ENCODE results near the gene TDRD9.

DNA sequence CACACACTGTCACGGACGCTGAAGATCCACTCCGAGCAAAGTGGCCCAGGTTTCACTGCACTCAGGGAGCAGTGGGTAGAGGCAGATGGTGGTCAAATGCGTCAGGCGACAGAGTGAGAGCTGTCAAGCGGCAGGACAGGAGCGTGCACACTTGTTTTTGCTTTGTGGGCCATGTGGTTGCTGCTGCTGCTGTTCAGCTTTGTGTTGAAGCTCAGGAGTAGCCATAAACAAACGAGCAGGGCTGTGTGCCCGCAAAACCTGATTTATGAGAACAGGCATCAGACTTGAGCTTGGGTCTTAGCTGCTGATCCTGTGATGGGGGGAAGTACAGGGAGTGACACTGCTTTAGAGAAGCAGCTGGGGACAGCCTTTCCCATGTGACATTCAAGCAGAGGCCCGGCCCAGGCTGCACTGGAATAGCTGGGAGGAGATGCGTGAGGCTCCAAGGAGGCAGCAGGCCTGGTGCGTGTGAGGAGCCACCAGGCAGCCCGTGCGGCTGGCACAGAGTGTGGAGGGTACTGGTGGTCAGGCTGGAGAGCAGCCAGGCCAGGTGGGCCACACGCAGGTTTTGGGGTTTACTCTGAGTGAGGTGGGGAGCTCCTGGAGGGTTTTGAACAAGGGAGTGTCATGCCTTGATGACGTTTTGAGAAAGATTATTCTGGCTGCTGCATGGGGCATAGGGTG, 126.1 kb downstream of the TDRD9 start:
- TF ChIP-seq, protein P1, sequence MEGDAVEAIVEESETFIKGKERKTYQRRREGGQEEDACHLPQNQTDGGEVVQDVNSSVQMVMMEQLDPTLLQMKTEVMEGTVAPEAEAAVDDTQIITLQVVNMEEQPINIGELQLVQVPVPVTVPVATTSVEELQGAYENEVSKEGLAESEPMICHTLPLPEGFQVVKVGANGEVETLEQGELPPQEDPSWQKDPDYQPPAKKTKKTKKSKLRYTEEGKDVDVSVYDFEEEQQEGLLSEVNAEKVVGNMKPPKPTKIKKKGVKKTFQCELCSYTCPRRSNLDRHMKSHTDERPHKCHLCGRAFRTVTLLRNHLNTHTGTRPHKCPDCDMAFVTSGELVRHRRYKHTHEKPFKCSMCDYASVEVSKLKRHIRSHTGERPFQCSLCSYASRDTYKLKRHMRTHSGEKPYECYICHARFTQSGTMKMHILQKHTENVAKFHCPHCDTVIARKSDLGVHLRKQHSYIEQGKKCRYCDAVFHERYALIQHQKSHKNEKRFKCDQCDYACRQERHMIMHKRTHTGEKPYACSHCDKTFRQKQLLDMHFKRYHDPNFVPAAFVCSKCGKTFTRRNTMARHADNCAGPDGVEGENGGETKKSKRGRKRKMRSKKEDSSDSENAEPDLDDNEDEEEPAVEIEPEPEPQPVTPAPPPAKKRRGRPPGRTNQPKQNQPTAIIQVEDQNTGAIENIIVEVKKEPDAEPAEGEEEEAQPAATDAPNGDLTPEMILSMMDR (IDR thresholded peaks at IDR 0.05 in 4 of 5, conservative IDR thresholded peaks at IDR 0.05 in 1 of 5), result no peak
- no peak for TF ChIP-seq POLR2A (IDR thresholded peaks at IDR 0.05)
